Sigmoid colon (tissue), 7 donors: ENCODE measurements around the gene LDLRAD2. TPM values are rescaled to one million over a fixed set of nuclear protein-coding genes. Genes with fewer than 3 reads are reported as not detected.
A peak's percentile ranks its signal among the peaks of the same experiment; 100 is the strongest.

ENCODE experiments used
- DNase-seq: peaks from one replicate; pipeline ENCODE4 v3.0.0-alpha.2; 2019
- H3K27ac ChIP-seq, 4 donors: fragments of 200-600 bp; sonication (generic); one replicate each; pipeline ENCODE4 v1.5.1; 2016 to 2019; ENCODE audit warnings: mild to moderate bottlenecking in 1 of 4
- H3K27me3 ChIP-seq, 3 donors: fragments of 200-600 bp; sonication (generic); one replicate each; pipeline ENCODE4 v1.5.1; 2019; ENCODE audit warnings: mild to moderate bottlenecking in 1 of 3
- H3K36me3 ChIP-seq, 4 donors: fragments of 200-600 bp; sonication (generic); one replicate each; pipeline ENCODE4 v1.5.1; 2016 to 2019
- H3K4me1 ChIP-seq, 4 donors: fragments of 200-600 bp; sonication (generic); one replicate each; pipeline ENCODE4 v1.5.1; 2017 to 2019
- H3K4me3 ChIP-seq, 4 donors: fragments of 200-600 bp; sonication (generic); one replicate each; pipeline ENCODE4 v1.5.1; 2017 to 2019; ENCODE audit warnings: mild to moderate bottlenecking in 2 of 4, moderate library complexity in 1 of 4
- H3K9me3 ChIP-seq, 4 donors: fragments of 200-600 bp in 3 of 4; sonication (generic) in 3 of 4; one replicate each; pipeline versions ENCODE4 v1.5.1 to v1.6.1; 2013 to 2019
- EP300 ChIP-seq, 4 donors: sonication (generic); formaldehyde crosslinking; IDR thresholded peaks; one replicate each; pipeline ENCODE4 v1.6.1; 2017; ENCODE audit warnings: antibody characterized with exemption in 4 of 4
- POLR2A ChIP-seq, 2 donors: fragments of 450-650 bp; IDR thresholded peaks; one replicate each; pipeline ENCODE4 v1.6.1; 2016; ENCODE audit warnings: antibody characterized with exemption in 2 of 2, mild to moderate bottlenecking in 2 of 2, moderate library complexity in 2 of 2
- POLR2AphosphoS5 ChIP-seq, 4 donors: sonication (generic); formaldehyde crosslinking; IDR thresholded peaks; one replicate each; pipeline ENCODE4 v1.6.1; 2017; ENCODE audit warnings: antibody characterized with exemption in 4 of 4
- WGBS, 2 donors: extraction: QIAGEN DNeasy Blood & Tissue Kit; methylation state at CpG; one replicate each; pipeline ENCODE4 v1.1.7; 2013; 5-methylcytosine and 5-hydroxymethylcytosine counted together
- intact Hi-C: fragments of 100-400 bp; cut with DNase I; formaldehyde crosslinking; loops from one replicate; pipeline ENCODE4 v1.15.1; 2023
- polyA plus RNA-seq, 3 donors: library from polyadenylated mRNA; stranded (reverse); fragments of 200-250 nt; gene quantifications; one replicate each; pipeline ENCODE4 v1.2.3, GENCODE V29; 2013
- total RNA-seq, 4 donors: library from RNA; depleted of rRNA; stranded (reverse); fragments of >200 nt; gene quantifications; one replicate each; pipeline ENCODE4 v1.1.0, GENCODE V29; 2016
- TF ChIP-seq, protein P1 (sequence below), 4 experiments: fragments of 450-650 bp in 3 of 4; fragments of 200-600 bp in 1 of 4; IDR thresholded peaks; one replicate each; pipeline ENCODE4 v1.5.1; 2016 to 2019; ENCODE audit warnings: antibody characterized with exemption in 4 of 4, mild to moderate bottlenecking in 3 of 4, moderate library complexity in 2 of 4
- donor health status: healthy with polysubstance abuse.
- donor health status: Bipolar disorder and iron deficiency.
- donor health status: healthy.

The LDLRAD2 gene
- total and polyA plus RNA-seq, 7 donors, result under 0.01 to 1.4 (median 0.23) TPM; not detected in 2

DNA sequence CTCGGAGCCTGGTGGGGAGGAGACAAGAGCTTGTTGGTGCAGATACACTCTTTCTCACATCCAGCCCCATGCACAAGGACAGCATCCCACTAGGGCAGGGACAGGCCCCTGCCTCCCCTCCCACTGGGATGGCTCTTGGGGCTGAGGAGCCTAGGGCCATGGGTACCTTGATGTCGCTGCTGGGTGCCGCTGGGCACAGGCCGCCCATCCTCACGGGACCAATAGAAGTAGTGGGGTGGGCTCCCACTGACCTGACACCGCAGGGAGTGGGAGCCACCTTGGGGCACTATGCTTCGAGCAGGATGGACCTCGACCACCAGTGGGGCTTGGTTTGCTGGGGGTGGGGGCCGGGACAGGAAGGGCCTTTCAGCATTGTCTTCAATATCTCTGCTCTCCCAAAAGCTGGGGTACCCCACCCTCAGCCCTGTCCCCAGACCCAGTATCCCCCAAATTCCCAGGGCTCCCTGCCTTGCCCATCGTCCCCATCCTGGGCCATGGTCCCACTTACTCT is 47.7 kb downstream of the LDLRAD2 start:
- Histone ChIP-seq H3K27me3 (no peaks in the 10 kb centered on the region), H3K27ac (peak overlapping the region; percentile 23 to 88 (median 79)), H3K4me3 (no peak overlapping the region), H3K36me3 (peaks cover 57 to 97% (median 90%) of the 10 kb centered on the region in 4 donors), H3K9me3 (no peaks in the 10 kb centered on the region), H3K4me1 (peaks cover 0 to 14% (median 6%) of the 10 kb centered on the region in 4 donors)
- TF ChIP-seq, protein P1, sequence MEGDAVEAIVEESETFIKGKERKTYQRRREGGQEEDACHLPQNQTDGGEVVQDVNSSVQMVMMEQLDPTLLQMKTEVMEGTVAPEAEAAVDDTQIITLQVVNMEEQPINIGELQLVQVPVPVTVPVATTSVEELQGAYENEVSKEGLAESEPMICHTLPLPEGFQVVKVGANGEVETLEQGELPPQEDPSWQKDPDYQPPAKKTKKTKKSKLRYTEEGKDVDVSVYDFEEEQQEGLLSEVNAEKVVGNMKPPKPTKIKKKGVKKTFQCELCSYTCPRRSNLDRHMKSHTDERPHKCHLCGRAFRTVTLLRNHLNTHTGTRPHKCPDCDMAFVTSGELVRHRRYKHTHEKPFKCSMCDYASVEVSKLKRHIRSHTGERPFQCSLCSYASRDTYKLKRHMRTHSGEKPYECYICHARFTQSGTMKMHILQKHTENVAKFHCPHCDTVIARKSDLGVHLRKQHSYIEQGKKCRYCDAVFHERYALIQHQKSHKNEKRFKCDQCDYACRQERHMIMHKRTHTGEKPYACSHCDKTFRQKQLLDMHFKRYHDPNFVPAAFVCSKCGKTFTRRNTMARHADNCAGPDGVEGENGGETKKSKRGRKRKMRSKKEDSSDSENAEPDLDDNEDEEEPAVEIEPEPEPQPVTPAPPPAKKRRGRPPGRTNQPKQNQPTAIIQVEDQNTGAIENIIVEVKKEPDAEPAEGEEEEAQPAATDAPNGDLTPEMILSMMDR (IDR thresholded peaks at IDR 0.05), result no peak
- TF ChIP-seq EP300 (IDR thresholded peaks at IDR 0.05) (no peak), POLR2A (IDR thresholded peaks at IDR 0.05) (no peak), POLR2AphosphoS5 (IDR thresholded peaks at IDR 0.05) (no peak)
- WGBS, 2 donors, result 94 to 95% methylated on average over 10 of the region's 10 CpGs
- no peak for DNase-seq
- intact Hi-C loops, result loop anchor here (10.0 kb wide), 1 partner anchor 85 kb away; no protein-coding TSS in a partner anchor

DNA sequence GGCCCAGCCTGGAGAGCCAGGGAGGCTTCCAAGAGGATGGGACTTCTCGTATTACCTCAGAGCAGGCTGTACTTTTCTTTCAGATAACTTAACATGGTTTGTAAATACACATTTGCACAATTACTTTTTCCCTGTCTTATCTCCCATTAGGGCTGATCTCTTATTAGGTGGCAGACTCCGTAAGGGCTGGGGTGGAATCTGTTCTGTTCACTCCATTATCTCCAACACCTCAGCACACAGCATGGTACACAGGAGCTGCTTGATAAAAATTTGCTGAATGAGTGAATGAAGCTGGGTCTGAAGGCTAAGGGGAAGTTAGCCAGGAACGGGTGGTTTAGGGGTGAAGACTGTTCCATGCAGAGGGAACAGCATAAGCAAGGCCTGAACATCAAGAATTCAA is 48.9 kb downstream of the LDLRAD2 start:
- no peak for DNase-seq
- WGBS, 2 donors, result 92 to 98% methylated on average over 3 of the region's 3 CpGs
- no peaks in the 10 kb centered on the region for H3K27me3 ChIP-seq
- H3K36me3 ChIP-seq, result peaks cover 48 to 97% (median 88%) of the 10 kb centered on the region in 4 donors
- H3K4me3 ChIP-seq, result no peak overlapping the region
- peaks cover 0 to 14% (median 6%) of the 10 kb centered on the region in 4 donors for H3K4me1 ChIP-seq
- peak overlapping the region; percentile 70 to 88 (median 79) for H3K27ac ChIP-seq
- intact Hi-C loops, result loop anchor here (10.0 kb wide), 1 partner anchor 84 kb away; no protein-coding TSS in a partner anchor
- no peak for TF ChIP-seq POLR2AphosphoS5 (IDR thresholded peaks at IDR 0.05)
- no peak for TF ChIP-seq POLR2A (IDR thresholded peaks at IDR 0.05)
- TF ChIP-seq EP300 (IDR thresholded peaks at IDR 0.05), result no peak
- TF ChIP-seq, protein P1 (IDR thresholded peaks at IDR 0.05), result no peak
- no peaks in the 10 kb centered on the region for H3K9me3 ChIP-seq

DNA sequence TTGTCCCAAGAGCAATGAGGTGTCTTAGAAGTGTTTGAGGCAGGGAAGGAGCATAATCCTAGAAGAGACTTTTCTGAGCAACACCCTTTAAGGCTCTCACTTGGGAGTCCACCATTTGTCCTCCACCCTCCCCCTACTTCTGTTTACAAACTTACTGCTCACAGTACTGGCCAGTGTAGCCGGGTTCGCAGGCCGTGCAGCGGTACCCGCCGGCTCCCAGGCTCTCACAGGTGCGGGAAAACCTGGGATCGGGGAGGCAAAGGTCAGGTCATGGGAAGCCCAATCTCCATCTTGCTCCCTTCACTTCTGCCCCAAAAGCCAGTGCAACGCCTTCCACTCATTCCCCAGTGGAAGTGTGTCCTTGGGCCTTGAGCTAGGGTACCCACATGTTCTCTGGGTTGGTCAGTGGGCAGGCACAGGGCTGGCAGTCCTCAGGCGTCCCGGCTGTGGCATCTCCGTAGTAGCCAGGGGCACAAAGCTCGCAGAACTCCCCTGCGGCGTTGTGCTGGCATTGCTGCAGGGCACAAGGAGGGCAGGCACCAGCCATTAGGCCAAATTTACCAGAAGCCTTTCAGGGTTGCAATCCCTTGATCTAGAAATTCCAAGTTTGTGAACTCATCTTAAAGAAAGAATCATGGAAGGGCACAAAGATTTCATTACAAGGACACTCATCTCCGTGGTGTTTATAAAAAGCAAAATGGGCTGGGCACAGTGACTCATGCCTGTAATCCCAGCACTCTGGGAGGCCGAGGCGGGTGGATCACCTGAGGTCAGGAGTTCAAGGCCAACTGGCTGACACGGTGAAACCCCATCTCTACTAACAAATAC is 49.8 kb downstream of the LDLRAD2 start:
- no peak for DNase-seq
- 87 to 94% methylated on average over 19 of the region's 19 CpGs for WGBS, 2 donors

DNA sequence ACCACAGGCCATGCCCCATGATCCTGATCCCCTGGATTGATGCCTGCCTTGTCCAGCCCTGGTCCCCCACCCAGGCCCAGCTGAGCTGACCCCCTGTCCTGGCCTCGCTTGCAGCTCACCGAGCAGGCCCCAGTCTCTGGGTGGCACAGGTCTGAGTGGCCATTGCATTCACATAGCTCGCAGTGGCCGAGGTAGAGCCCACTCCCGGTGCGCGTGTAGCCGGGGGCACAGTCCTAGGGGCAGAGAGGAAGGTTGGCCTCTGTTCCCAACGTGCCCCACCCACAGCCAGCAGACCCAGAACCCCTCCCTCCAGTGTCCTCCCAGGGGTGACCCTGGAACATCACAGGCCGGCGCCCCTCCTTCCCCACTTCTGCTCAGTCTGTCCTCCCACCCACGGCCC is 51.9 kb downstream of the LDLRAD2 start:
- WGBS, 2 donors, result 92% methylated on average over 12 of the region's 12 CpGs
- Histone ChIP-seq H3K9me3 (no peaks in the 10 kb centered on the region), H3K27ac (peak overlapping the region; percentile 32 to 88 (median 79))

More for the DNA sequence above, 49.8 kb downstream of the LDLRAD2 start:
- Histone ChIP-seq H3K4me3 (no peak overlapping the region), H3K27ac (peak overlapping the region; percentile 70 to 88 (median 79)), H3K27me3 (no peaks in the 10 kb centered on the region), H3K9me3 (no peaks in the 10 kb centered on the region), H3K36me3 (peaks cover 40 to 97% (median 80%) of the 10 kb centered on the region in 4 donors), H3K4me1 (peaks cover 0 to 23% (median 6%) of the 10 kb centered on the region in 4 donors)
- intact Hi-C loops, result loop anchor here (10.0 kb wide), 1 partner anchor 83 kb away; no protein-coding TSS in a partner anchor
- TF ChIP-seq, protein P1 (IDR thresholded peaks at IDR 0.05), result no peak
- TF ChIP-seq POLR2AphosphoS5 (IDR thresholded peaks at IDR 0.05), result peak in 2 of 4 donors; percentile 30 to 40

More for the DNA sequence above, 51.9 kb downstream of the LDLRAD2 start:
- peaks cover 0 to 36% (median 6%) of the 10 kb centered on the region in 4 donors for H3K4me1 ChIP-seq
- intact Hi-C loops, result loop anchor here (10.0 kb wide), 1 partner anchor 81 kb away; no protein-coding TSS in a partner anchor
- TF ChIP-seq EP300 (IDR thresholded peaks at IDR 0.05) (no peak), POLR2AphosphoS5 (IDR thresholded peaks at IDR 0.05) (no peak), POLR2A (IDR thresholded peaks at IDR 0.05) (no peak)
- TF ChIP-seq, protein P1 (IDR thresholded peaks at IDR 0.05), result no peak
- DNase-seq, result no peak
- H3K4me3 ChIP-seq, result no peak overlapping the region
- H3K36me3 ChIP-seq, result peaks cover 29 to 92% (median 70%) of the 10 kb centered on the region in 4 donors
- H3K27me3 ChIP-seq, result no peaks in the 10 kb centered on the region
